22Rv1 (cell line): ENCODE data around the gene TMPRSS7.

Experiments
- ZFX ChIP-seq: fragments of 450-650 bp; IDR thresholded peaks from 2 replicates; pipeline ENCODE4 v1.6.1; 2017; ENCODE audit warnings: antibody characterized with exemption, borderline replicate concordance
- TF ChIP-seq, protein P1 (sequence below): fragments of 450-650 bp; IDR thresholded peaks from 2 replicates; pipeline ENCODE4 v1.5.1; 2017; ENCODE audit warnings: mild to moderate bottlenecking

DNA sequence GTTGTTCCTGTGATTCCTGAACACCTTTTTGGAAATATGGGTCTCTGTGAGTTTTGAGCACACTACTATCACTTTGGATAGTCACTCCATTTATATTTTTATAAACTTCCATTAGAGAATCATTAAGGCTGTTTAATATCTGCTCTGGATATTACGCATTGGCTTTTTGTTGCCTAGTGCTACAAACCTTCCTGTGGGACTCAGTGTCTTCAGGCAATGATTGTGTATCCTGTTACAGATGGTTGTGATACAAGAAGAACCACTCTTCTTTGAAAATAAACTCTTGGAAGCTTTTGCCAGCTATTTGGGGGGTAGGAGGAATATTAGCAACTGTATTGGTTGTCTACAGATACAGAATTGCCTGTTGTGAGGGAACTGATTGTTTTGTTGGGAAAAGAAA, 82.9 kb downstream of the TMPRSS7 start:
- TF ChIP-seq, protein P1, sequence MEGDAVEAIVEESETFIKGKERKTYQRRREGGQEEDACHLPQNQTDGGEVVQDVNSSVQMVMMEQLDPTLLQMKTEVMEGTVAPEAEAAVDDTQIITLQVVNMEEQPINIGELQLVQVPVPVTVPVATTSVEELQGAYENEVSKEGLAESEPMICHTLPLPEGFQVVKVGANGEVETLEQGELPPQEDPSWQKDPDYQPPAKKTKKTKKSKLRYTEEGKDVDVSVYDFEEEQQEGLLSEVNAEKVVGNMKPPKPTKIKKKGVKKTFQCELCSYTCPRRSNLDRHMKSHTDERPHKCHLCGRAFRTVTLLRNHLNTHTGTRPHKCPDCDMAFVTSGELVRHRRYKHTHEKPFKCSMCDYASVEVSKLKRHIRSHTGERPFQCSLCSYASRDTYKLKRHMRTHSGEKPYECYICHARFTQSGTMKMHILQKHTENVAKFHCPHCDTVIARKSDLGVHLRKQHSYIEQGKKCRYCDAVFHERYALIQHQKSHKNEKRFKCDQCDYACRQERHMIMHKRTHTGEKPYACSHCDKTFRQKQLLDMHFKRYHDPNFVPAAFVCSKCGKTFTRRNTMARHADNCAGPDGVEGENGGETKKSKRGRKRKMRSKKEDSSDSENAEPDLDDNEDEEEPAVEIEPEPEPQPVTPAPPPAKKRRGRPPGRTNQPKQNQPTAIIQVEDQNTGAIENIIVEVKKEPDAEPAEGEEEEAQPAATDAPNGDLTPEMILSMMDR = no peak
- TF ChIP-seq ZFX = no peak
